ENCODE results near the gene SPPL3. TPM values are rescaled to one million over a fixed set of nuclear protein-coding genes. Genes with fewer than 3 reads are reported as not detected.
"Not testable (repeated sequence)": the region's sequence is repeated elsewhere in the genome, so short reads cannot be mapped to it uniquely, and the experiment has no call there.

The SPPL3 gene
- total and polyA plus RNA-seq, 7 donors: 7.3 to 24.2 (median 17.5) TPM

DNA sequence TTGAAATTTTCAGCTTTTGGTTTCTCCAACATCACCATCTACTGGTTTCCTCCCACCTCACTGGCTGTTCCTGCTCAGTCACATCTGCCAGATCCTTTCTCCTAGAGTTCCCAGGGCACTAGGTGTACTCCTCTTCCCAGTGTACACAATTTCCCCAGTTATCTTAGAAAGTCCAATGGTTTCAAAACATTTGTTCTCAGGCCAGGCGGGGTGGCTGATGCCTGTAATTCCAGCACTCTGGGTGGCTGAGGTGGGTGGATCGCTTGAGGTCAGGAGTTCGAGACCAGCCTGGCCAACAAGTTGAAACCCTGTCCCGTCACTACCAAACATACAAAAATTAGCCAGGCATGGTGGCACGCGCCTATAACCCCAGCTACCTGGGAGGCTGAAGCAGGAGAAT is 60.7 kb downstream of the SPPL3 start:
- peaks cover 70% of the 10 kb centered on the region for H3K4me1 ChIP-seq
- DNase-seq (no peak), ATAC-seq (no peak)
- no peak overlapping the region for H3K4me3 ChIP-seq
- H3K27ac ChIP-seq: no peak overlapping the region
- H3K9me3 ChIP-seq: no peaks in the 10 kb centered on the region
- WGBS, 3 donors: 96 to 97% (median 97%) methylated on average over 6 of the region's 6 CpGs
- H3K27me3 ChIP-seq (ENCODE audit: insufficient read depth in 3 of 3, low read length in 2 of 3): no peaks in the 10 kb centered on the region
- intact Hi-C loops (cut with DNase I): loop anchor here in 1 of 2 donors (5.0 kb wide), 1 partner anchor 41 kb away; no protein-coding TSS in a partner anchor
- TF ChIP-seq, protein P1, sequence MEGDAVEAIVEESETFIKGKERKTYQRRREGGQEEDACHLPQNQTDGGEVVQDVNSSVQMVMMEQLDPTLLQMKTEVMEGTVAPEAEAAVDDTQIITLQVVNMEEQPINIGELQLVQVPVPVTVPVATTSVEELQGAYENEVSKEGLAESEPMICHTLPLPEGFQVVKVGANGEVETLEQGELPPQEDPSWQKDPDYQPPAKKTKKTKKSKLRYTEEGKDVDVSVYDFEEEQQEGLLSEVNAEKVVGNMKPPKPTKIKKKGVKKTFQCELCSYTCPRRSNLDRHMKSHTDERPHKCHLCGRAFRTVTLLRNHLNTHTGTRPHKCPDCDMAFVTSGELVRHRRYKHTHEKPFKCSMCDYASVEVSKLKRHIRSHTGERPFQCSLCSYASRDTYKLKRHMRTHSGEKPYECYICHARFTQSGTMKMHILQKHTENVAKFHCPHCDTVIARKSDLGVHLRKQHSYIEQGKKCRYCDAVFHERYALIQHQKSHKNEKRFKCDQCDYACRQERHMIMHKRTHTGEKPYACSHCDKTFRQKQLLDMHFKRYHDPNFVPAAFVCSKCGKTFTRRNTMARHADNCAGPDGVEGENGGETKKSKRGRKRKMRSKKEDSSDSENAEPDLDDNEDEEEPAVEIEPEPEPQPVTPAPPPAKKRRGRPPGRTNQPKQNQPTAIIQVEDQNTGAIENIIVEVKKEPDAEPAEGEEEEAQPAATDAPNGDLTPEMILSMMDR (IDR thresholded peaks at IDR 0.05): no peak
- no peaks in the 10 kb centered on the region for H3K36me3 ChIP-seq (ENCODE audit: insufficient read depth in 1 of 2, low read depth in 1 of 2)

DNA sequence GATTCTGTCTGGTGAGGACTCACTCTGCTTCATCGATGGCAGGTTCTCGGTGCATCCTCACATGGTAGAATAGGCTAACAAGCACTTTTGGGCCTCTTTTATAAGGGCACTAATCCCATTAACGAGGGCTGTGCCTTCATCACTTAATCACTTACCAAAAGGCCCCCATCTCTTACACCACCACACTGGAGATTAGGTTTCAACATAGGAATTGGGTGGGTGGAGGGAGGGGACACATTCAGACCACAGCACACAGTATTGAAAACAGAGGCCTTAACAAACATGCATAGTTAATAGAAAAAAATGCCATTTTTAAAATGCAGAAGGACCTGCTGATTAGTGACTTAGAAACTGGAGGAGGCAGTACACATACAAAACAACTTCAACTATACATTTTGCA is 61.6 kb downstream of the SPPL3 start:
- peaks cover 61% of the 10 kb centered on the region for H3K4me1 ChIP-seq
- no peak for ATAC-seq
- 84 to 90% (median 85%) methylated on average over 3 of the region's 3 CpGs for WGBS, 3 donors
- TF ChIP-seq, protein P1 (IDR thresholded peaks at IDR 0.05): no peak
- no peaks in the 10 kb centered on the region for H3K27me3 ChIP-seq (ENCODE audit: insufficient read depth in 3 of 3, low read length in 2 of 3)
- no peak for DNase-seq
- no peak overlapping the region for H3K4me3 ChIP-seq
- H3K27ac ChIP-seq: no peak overlapping the region
- intact Hi-C loops (cut with DNase I): loop anchor here in 1 of 2 donors (5.0 kb wide), 1 partner anchor 40 kb away; no protein-coding TSS in a partner anchor
- no peaks in the 10 kb centered on the region for H3K36me3 ChIP-seq (ENCODE audit: insufficient read depth in 1 of 2, low read depth in 1 of 2)
- no peaks in the 10 kb centered on the region for H3K9me3 ChIP-seq

- ATAC-seq (no peak), DNase-seq (no peak)
- H3K36me3 ChIP-seq (ENCODE audit: insufficient read depth in 1 of 2, low read depth in 1 of 2): no peaks in the 10 kb centered on the region
- H3K27ac ChIP-seq: no peak overlapping the region
- intact Hi-C loops (cut with DNase I): loop anchor here in 1 of 2 donors (5.0 kb wide), 1 partner anchor 39 kb away; no protein-coding TSS in a partner anchor
- 67 to 80% (median 73%) methylated on average over 3 of the region's 3 CpGs for WGBS, 3 donors
- H3K9me3 ChIP-seq: no peaks in the 10 kb centered on the region
- no peak overlapping the region for H3K4me3 ChIP-seq
- peaks cover 55% of the 10 kb centered on the region for H3K4me1 ChIP-seq
- TF ChIP-seq, protein P1 (IDR thresholded peaks at IDR 0.05): no peak
- no peaks in the 10 kb centered on the region for H3K27me3 ChIP-seq (ENCODE audit: insufficient read depth in 3 of 3, low read length in 2 of 3)
These were observed 62.6 kb downstream of the SPPL3 start for GRCh38 chr12:120841525-120841924.

GRCh38 chr12:120839503-120839902 is 64.7 kb downstream of the SPPL3 start:
- Histone ChIP-seq H3K36me3 (ENCODE audit: insufficient read depth in 1 of 2, low read depth in 1 of 2) (no peaks in the 10 kb centered on the region), H3K27me3 (ENCODE audit: insufficient read depth in 3 of 3, low read length in 2 of 3) (no peaks in the 10 kb centered on the region), H3K4me1 (peaks cover 55% of the 10 kb centered on the region), H3K9me3 (no peaks in the 10 kb centered on the region), H3K27ac (no peak overlapping the region), H3K4me3 (no peak overlapping the region)
- ATAC-seq: no peak
- TF ChIP-seq, protein P1 (IDR thresholded peaks at IDR 0.05): no peak
- intact Hi-C loops (cut with DNase I): loop anchor here in 1 of 2 donors (10.0 kb wide), 1 partner anchor 75 kb away; no protein-coding TSS in a partner anchor
- no peak for DNase-seq
- WGBS, 3 donors: 87 to 92% (median 90%) methylated on average over 1 of the region's 1 CpG

GRCh38 chr12:120838629-120839383 is 65.4 kb downstream of the SPPL3 start:
- intact Hi-C loops (cut with DNase I): loop anchor here in 1 of 2 donors (10.0 kb wide), 1 partner anchor 74 kb away; no protein-coding TSS in a partner anchor
- ATAC-seq; H3K9me3 ChIP-seq; H3K36me3 ChIP-seq (ENCODE audit: insufficient read depth in 1 of 2, low read depth in 1 of 2); DNase-seq; H3K27ac ChIP-seq; H3K27me3 ChIP-seq (ENCODE audit: insufficient read depth in 3 of 3, low read length in 2 of 3); H3K4me3 ChIP-seq: not testable (repeated sequence)
- WGBS, 3 donors: 86 to 97% (median 94%) methylated on average over 4 of the region's 4 CpGs
- peaks cover 55% of the 10 kb centered on the region for H3K4me1 ChIP-seq
